SU-DHL-6 (cell line): ENCODE measurements around the gene KRTAP5-2.
"Not testable (repeated sequence)": the region's sequence is repeated elsewhere in the genome, so short reads cannot be mapped to it uniquely, and the experiment has no call there.

Source experiments
- EZH2phosphoT487 ChIP-seq: fragments of 200-600 bp; sonication (generic), shearing (Covaris generic); conservative IDR thresholded peaks from 2 replicates; pipeline ENCODE4 v1.6.1; 2018; ENCODE audit warnings: mild to moderate bottlenecking, antibody characterized with exemption, low read length, moderate library complexity, mixed read lengths
- TF ChIP-seq, protein P1 (sequence below): fragments of 200-600 bp; sonication (generic); IDR thresholded peaks from one replicate; pipeline ENCODE4 v1.5.1; 2017; ENCODE audit warnings: antibody characterized with exemption, mild to moderate bottlenecking, low read length, moderate library complexity; ENCODE audit not compliant: insufficient read depth, poor library complexity, severe bottlenecking

DNA sequence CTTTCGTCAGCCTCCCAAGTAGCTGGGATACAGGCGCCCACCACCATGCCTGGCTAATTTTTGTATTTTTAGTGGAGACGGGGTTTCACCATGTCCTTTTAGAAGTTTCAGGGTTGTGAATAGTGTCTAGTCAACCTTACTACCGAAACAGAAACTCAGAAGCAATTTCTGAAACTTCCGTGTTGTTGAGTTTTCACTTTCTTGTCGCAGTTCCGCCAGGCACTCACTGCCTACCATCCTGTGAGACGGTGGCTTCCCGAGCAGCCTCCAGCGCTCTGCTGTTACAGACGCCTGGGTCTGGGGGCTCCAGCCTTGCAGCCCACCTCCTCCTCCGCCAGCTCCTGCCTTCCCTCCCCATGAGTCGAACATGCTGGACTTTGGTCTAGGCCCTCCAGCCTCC is 7.8 kb upstream of the KRTAP5-2 start:
- TF ChIP-seq, protein P1, sequence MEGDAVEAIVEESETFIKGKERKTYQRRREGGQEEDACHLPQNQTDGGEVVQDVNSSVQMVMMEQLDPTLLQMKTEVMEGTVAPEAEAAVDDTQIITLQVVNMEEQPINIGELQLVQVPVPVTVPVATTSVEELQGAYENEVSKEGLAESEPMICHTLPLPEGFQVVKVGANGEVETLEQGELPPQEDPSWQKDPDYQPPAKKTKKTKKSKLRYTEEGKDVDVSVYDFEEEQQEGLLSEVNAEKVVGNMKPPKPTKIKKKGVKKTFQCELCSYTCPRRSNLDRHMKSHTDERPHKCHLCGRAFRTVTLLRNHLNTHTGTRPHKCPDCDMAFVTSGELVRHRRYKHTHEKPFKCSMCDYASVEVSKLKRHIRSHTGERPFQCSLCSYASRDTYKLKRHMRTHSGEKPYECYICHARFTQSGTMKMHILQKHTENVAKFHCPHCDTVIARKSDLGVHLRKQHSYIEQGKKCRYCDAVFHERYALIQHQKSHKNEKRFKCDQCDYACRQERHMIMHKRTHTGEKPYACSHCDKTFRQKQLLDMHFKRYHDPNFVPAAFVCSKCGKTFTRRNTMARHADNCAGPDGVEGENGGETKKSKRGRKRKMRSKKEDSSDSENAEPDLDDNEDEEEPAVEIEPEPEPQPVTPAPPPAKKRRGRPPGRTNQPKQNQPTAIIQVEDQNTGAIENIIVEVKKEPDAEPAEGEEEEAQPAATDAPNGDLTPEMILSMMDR: not testable (repeated sequence)
- not testable (repeated sequence) for TF ChIP-seq EZH2phosphoT487
